DMS153 treated with DMSO at 0.1 percent for 48 hours (cell line): ENCODE measurements around the gene LYPD6B.

Experiments used
- DNase-seq: peaks from one replicate; lab custom pipeline; 2025; ENCODE audit not compliant: unreplicated experiment; lab: John Stamatoyannopoulos, UW

LYPD6B gene

GRCh38 chr2:149101818-149102217 lies 63.3 kb downstream of the LYPD6B start:
- no peak for DNase-seq

GRCh38 chr2:149103081-149103620 lies 64.7 kb downstream of the LYPD6B start:
- no peak for DNase-seq

GRCh38 chr2:149104221-149104620 lies 65.7 kb downstream of the LYPD6B start:
- DNase-seq: no peak

GRCh38 chr2:149112068-149112467 lies 73.6 kb downstream of the LYPD6B start:
- no peak for DNase-seq

- no peak for DNase-seq
Observed at GRCh38 chr2:149112713-149113112, 74.2 kb downstream of the LYPD6B start.

- DNase-seq: no peak
Observed at GRCh38 chr2:149115781-149116180, 77.3 kb downstream of the LYPD6B start.

GRCh38 chr2:149119368-149119767 lies 80.9 kb downstream of the LYPD6B start:
- DNase-seq: no peak

GRCh38 chr2:149122516-149122915 lies 84.0 kb downstream of the LYPD6B start:
- DNase-seq: no peak

- DNase-seq: peak; percentile 77
Observed at GRCh38 chr2:149125031-149125725, 86.7 kb downstream of the LYPD6B start.

GRCh38 chr2:149129433-149129832 lies 90.9 kb downstream of the LYPD6B start:
- no peak for DNase-seq

- DNase-seq: no peak
Observed at GRCh38 chr2:149132339-149132738, 93.8 kb downstream of the LYPD6B start.

- no peak for DNase-seq
Observed at GRCh38 chr2:149132901-149133300, 94.4 kb downstream of the LYPD6B start.

- DNase-seq: no peak
Observed at GRCh38 chr2:149134335-149134923, 95.9 kb downstream of the LYPD6B start.

GRCh38 chr2:149136111-149136510 lies 97.6 kb downstream of the LYPD6B start:
- no peak for DNase-seq

GRCh38 chr2:149141046-149141445 lies 102.5 kb downstream of the LYPD6B start:
- DNase-seq: no peak

- DNase-seq: no peak
Observed at GRCh38 chr2:149143734-149144133, 105.2 kb downstream of the LYPD6B start.

- no peak for DNase-seq
Observed at GRCh38 chr2:149145314-149146295, 107.1 kb downstream of the LYPD6B start.

GRCh38 chr2:149146876-149147275 lies 108.4 kb downstream of the LYPD6B start:
- no peak for DNase-seq

GRCh38 chr2:149148194-149149006 lies 109.9 kb downstream of the LYPD6B start:
- DNase-seq: no peak

- no peak for DNase-seq
Observed at GRCh38 chr2:149149007-149149297, 110.5 kb downstream of the LYPD6B start.

- no peak for DNase-seq
Observed at GRCh38 chr2:149152469-149152953, 114.0 kb downstream of the LYPD6B start.
